IMR-90 (cell line): Measurements from ENCODE around the gene IL11. TPM values are rescaled to one million over a fixed set of nuclear protein-coding genes. Genes with fewer than 3 reads are reported as not detected.
A peak's percentile ranks its signal among the peaks of the same experiment; 100 is the strongest.

ENCODE experiments used
- ATAC-seq: fragments of 200-7000 bp; cut with Tn5 transposase; 2 replicates; pipeline ENCODE4 v1.9.1; 2020; ENCODE audit warnings: low read depth, mild to moderate bottlenecking, moderate library complexity
- BruUV-seq: library from RNA; stranded (reverse); fragments of 400-500 nt; replicated peaks from 2 replicates; lab custom pipeline; 2021; lab: Mats Ljungman, UMichigan
- CTCF ChIA-PET: fragments of 300-600 bp; formaldehyde crosslinking; extraction: SDS; loops from one replicate; lab custom pipeline; 2021; ENCODE audit warnings: antibody characterized with exemption; lab: Yijun Ruan, JAX
- POLR2A ChIA-PET: fragments of 300-600 bp; sonication (Branson Sonifier 250); formaldehyde crosslinking; loops from one replicate; lab custom pipeline; 2022; ENCODE audit warnings: antibody characterized with exemption; ENCODE audit not compliant: unreplicated experiment; lab: Charles Lee
- DNase-seq: peaks from one replicate; pipeline ENCODE4 v3.0.0; 2013
- H2AFZ ChIP-seq: replicated peaks from 2 replicates; pipeline ENCODE3; 2013; ENCODE audit warnings: low read length, mild to moderate bottlenecking; ENCODE audit not compliant: poor library complexity
- H2AK5ac ChIP-seq: 2 replicates; pipeline ENCODE4 v1.6.1; 2013; ENCODE audit warnings: low read depth, low read length, inconsistent platforms
- H2AK9ac ChIP-seq: replicated peaks from 2 replicates; pipeline ENCODE3; 2013; ENCODE audit warnings: mild to moderate bottlenecking, low read depth, low read length, moderate library complexity; ENCODE audit not compliant: poor library complexity
- H2BK120ac ChIP-seq: 2 replicates; pipeline ENCODE4 v1.6.1; 2013; ENCODE audit warnings: low read depth, low read length, inconsistent platforms
- H2BK15ac ChIP-seq: 3 replicates; pipeline ENCODE4 v1.6.1; 2013; ENCODE audit warnings: low read depth, low read length, inconsistent platforms
- H2BK20ac ChIP-seq: 2 replicates; pipeline ENCODE4 v1.6.1; 2013; ENCODE audit warnings: low read depth, mild to moderate bottlenecking, inconsistent platforms, low read length, moderate library complexity
- H2BK5ac ChIP-seq: 2 replicates; pipeline ENCODE4 v1.6.1; 2013; ENCODE audit warnings: mild to moderate bottlenecking, low read depth, low read length, inconsistent platforms; ENCODE audit not compliant: poor library complexity, severe bottlenecking
- H3K14ac ChIP-seq: replicated peaks from 2 replicates; pipeline ENCODE4 v1.6.1; 2013; ENCODE audit warnings: low read depth, low read length, inconsistent platforms
- H3K18ac ChIP-seq: 2 replicates; pipeline ENCODE4 v1.6.1; 2013; ENCODE audit warnings: low read depth, low read length, control low read depth
- H3K23ac ChIP-seq: 2 replicates; pipeline ENCODE4 v1.6.1; 2013; ENCODE audit warnings: low read depth, low read length, inconsistent platforms
- H3K27ac ChIP-seq: 2 replicates; pipeline ENCODE4 v1.5.1; 2013; ENCODE audit warnings: mild to moderate bottlenecking, control low read depth, low read length; ENCODE audit not compliant: insufficient read depth
- H3K27me3 ChIP-seq: 2 replicates; pipeline ENCODE4 v1.6.1; 2013; ENCODE audit warnings: low read length; ENCODE audit not compliant: control insufficient read depth, insufficient read depth
- H3K36me3 ChIP-seq: 2 replicates; pipeline ENCODE4 v1.6.1; 2013; ENCODE audit warnings: low read length, mixed read lengths; ENCODE audit not compliant: control insufficient read depth, insufficient read depth
- H3K4ac ChIP-seq: 2 replicates; pipeline ENCODE4 v1.6.1; 2013; ENCODE audit warnings: low read depth, low read length, inconsistent platforms
- H3K4me1 ChIP-seq: 2 replicates; pipeline ENCODE4 v1.6.1; 2013; ENCODE audit warnings: low read length, mixed read lengths; ENCODE audit not compliant: control insufficient read depth, insufficient read depth
- H3K4me2 ChIP-seq: 2 replicates; pipeline ENCODE4 v1.6.1; 2013; ENCODE audit warnings: low read depth, mild to moderate bottlenecking, control low read depth, low read length, moderate library complexity
- H3K4me3 ChIP-seq: 2 replicates; pipeline ENCODE4 v1.5.1; 2013; ENCODE audit warnings: low read depth, mild to moderate bottlenecking, control low read depth, low read length, moderate library complexity; ENCODE audit not compliant: insufficient read depth
- H3K56ac ChIP-seq: 2 replicates; pipeline ENCODE4 v1.6.1; 2013; ENCODE audit warnings: low read length, inconsistent platforms; ENCODE audit not compliant: insufficient read depth; ENCODE audit errors: extremely low read depth
- H3K79me1 ChIP-seq, 2 experiments: 2 replicates each; pipeline ENCODE4 v1.6.1; 2013; ENCODE audit warnings: low read length in 2 of 2, inconsistent platforms in 1 of 2, low read depth in 1 of 2
- H3K9ac ChIP-seq: 2 replicates; pipeline ENCODE4 v1.6.1; 2013; ENCODE audit warnings: low read depth, low read length, control low read depth
- H3K9me1 ChIP-seq: 2 replicates; pipeline ENCODE4 v1.6.1; 2013; ENCODE audit warnings: low read length, inconsistent platforms; ENCODE audit not compliant: insufficient read depth
- H3K9me3 ChIP-seq: 2 replicates; pipeline ENCODE4 v1.6.1; 2013; ENCODE audit warnings: low read length; ENCODE audit not compliant: control insufficient read depth, insufficient read depth
- H4K20me1 ChIP-seq: 2 replicates; pipeline ENCODE4 v1.6.1; 2013; ENCODE audit warnings: low read length, inconsistent platforms; ENCODE audit not compliant: insufficient read depth
- H4K5ac ChIP-seq: 2 replicates; pipeline ENCODE4 v1.6.1; 2013; ENCODE audit warnings: mild to moderate bottlenecking, low read depth, low read length, control low read depth
- H4K8ac ChIP-seq, 2 experiments: 2 replicates each; pipeline ENCODE4 v1.6.1; 2013; ENCODE audit warnings: low read depth in 2 of 2, low read length in 2 of 2, control low read depth in 1 of 2, inconsistent platforms in 1 of 2
- H4K91ac ChIP-seq: 2 replicates; pipeline ENCODE4 v1.6.1; 2013; ENCODE audit warnings: low read depth, low read length, inconsistent platforms; ENCODE audit not compliant: insufficient read depth
- CHD1 ChIP-seq: IDR thresholded peaks from 2 replicates; pipeline ENCODE4 v1.6.1; 2012; ENCODE audit warnings: low read depth, low read length, improper control_type of control experiment
- FOS ChIP-seq: fragments of 150-350 bp; IDR thresholded peaks from 2 replicates; pipeline ENCODE4 v1.6.1; 2016; ENCODE audit warnings: low read depth, low read length
- MAZ ChIP-seq: IDR thresholded peaks from 2 replicates; pipeline ENCODE4 v1.6.1; 2012; ENCODE audit warnings: low read depth, mild to moderate bottlenecking, low read length, improper control_type of control experiment, moderate library complexity, borderline replicate concordance
- MXI1 ChIP-seq: IDR thresholded peaks from 2 replicates; pipeline ENCODE4 v1.6.1; 2012; ENCODE audit warnings: low read depth, mild to moderate bottlenecking, low read length, moderate library complexity, borderline replicate concordance
- WGBS, 2 experiments: methylation state at CpG; one replicate each; pipeline versions ENCODE4 v1.1.5 to v1.1.7; 2013; ENCODE audit warnings: missing lambda C conversion rate in 2 of 2; ENCODE audit not compliant: insufficient read length in 1 of 2; ENCODE audit errors: extremely low coverage in 2 of 2; 5-methylcytosine and 5-hydroxymethylcytosine counted together
- dilution Hi-C: fragments of 300-500 bp; cut with HindIII; formaldehyde crosslinking; loops from one replicate; pipeline ENCODE4 v1.14.3; 2018; ENCODE audit warnings: low sequenced_read_pairs; ENCODE audit not compliant: unreplicated experiment
- in situ Hi-C: fragments of 300-500 bp; cut with MboI; formaldehyde crosslinking; loops from 3 replicates; pipeline ENCODE4 v1.14.3; 2019; ENCODE audit warnings: low sequenced_read_pairs, inconsistent platforms, mixed read lengths
- intact Hi-C: fragments of 100-400 bp; cut with micrococcal nuclease; formaldehyde crosslinking; loops from 2 replicates; pipeline ENCODE4 v1.10.0; 2022
- polyA plus RNA-seq, 3 experiments: library from polyadenylated mRNA; depleted of rRNA; stranded (reverse); fragments of >200 nt; gene quantifications; 2 replicates each; pipeline ENCODE4 v1.2.3, GENCODE V29; 2012; ENCODE audit warnings: low replicate concordance in 1 of 3
- total RNA-seq: library from RNA; depleted of rRNA; stranded (reverse); fragments of >200 nt; gene quantifications from 2 replicates; pipeline ENCODE4 v1.2.3, GENCODE V29; 2012

IL11 gene
- total and polyA plus RNA-seq, 2 of the 4 experiments (the other 2 are of a cell fraction), result 14.3 to 33.6 TPM

DNA sequence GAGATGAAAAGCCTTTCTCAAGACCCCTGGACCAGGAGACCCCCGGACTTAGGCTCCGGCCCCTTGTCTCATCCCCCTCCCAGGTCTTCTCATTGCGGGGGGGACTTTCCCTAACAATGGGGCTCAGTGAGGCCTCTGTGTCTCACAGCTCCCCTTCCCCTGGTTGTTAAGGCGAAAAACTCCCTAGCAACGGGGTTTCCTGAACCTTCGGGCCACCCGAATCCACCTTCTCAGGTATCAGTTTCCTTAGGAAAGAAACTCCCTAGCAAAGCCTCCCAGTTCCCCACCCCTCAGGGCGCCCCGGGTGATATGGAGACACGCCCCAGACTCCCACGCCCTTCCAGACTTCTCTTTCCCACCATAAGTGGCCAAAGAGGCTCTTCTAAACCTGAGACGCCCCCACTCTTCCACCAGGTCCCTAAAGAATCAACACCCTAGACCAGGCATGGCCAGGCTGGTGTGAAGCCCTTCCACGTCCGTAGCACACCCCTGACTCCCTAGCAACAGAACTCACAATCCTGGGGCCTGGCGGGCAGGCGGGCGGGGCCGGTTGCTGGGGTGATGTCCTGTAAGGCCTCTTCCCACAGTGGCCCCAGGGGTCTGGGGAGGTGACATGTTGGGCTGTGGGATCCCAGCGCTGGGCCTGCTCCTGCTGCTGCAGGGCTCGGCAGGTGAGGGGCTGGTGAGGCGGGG, 6.1 kb upstream of the IL11 start, which contains the start of gene TMEM190 (continued):
- TF ChIP-seq MXI1, result no peak

DNA sequence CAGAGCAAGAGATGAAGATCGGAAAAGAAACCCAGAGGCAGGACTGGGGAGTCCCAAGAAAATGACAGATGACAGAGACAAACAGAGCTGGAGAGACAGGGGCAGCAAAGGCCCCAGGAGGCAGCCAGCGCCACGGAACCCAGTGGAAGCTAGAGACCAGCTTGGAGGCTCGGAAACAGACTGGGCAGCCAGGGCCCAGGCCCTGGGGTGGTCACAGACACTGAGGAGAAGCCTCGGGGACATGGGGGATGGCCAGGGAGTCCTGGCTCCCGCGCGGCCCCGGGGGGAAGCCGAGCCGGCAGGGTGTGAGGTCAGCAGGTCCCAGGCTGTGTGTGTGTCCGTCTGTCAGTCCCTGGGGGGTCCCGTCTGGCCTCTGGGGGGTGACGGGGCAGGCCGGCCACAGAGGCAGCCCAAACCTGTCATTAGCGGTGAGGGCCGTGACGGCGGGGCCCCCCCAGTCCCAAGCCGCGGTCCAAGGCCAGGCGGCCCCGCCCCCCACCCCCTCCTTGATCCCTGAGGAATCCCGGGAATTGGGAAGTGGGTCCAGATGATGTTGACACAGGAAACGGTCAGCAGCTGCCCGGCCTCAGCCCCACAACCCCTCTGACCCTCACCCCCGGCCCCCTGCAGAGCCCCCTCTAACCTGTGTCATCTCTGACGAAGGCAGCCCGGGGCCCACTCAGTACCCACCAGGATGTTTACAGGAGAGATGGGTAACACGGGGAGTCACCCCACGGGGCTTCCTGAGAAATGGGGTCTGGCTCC, 3.9 kb upstream of the IL11 start:
- peak overlapping the region; percentile 98 for H4K5ac ChIP-seq
- H4K91ac ChIP-seq, result peak overlapping the region; percentile 98
- peak; percentile 74 for DNase-seq
- peak overlapping the region; percentile 82 to 86 for H4K8ac ChIP-seq
- H3K36me3 ChIP-seq, result no peaks in the 10 kb centered on the region
- peak overlapping the region; percentile 72 for H3K56ac ChIP-seq
- intact Hi-C loops, result no loop called here
- peak overlapping the region; percentile 91 for H2BK120ac ChIP-seq
- H2AK5ac ChIP-seq, result peak overlapping the region; percentile 98
- H3K23ac ChIP-seq, result peak overlapping the region; percentile 94
- peak overlapping the region; percentile 95 for H2AK9ac ChIP-seq
- peak overlapping the region; percentile 58 for H3K9ac ChIP-seq
- ATAC-seq, result peak; percentile 12
- peak overlapping the region; percentile 96 for H3K4ac ChIP-seq
- peaks cover 36% of the 10 kb centered on the region for H3K4me1 ChIP-seq
- peak overlapping the region; percentile 89 for H2BK20ac ChIP-seq
- 6% methylated on average over 12 of the region's 31 CpGs; no CpG with 5 or more reads in 1 of the 2 experiments for WGBS, 2 experiments
- peaks cover 5 to 26% of the 10 kb centered on the region in 2 experiments; a peak in 3 of 4 replicates for H3K79me1 ChIP-seq
- H3K27ac ChIP-seq, result peak overlapping the region; percentile 96
- peaks cover 7% of the 10 kb centered on the region for H4K20me1 ChIP-seq
- BruUV-seq, result no TSS peak
- dilution Hi-C loops, result no loop called here
- peak overlapping the region; percentile 38 for H3K4me2 ChIP-seq
- H2BK15ac ChIP-seq, result peak overlapping the region; percentile 69; the same call in 1 of the 3 replicates
- H3K9me1 ChIP-seq, result peaks cover 13% of the 10 kb centered on the region; the same call in 1 of the 2 replicates
- H3K14ac ChIP-seq, result peak overlapping the region; percentile 95
- peak overlapping the region; percentile 93 for H2AFZ ChIP-seq
- H2BK5ac ChIP-seq, result peak overlapping the region; percentile 96
- peak; percentile 70 for TF ChIP-seq MAZ
- peak; percentile 34; the same call in 1 of the 2 replicates for TF ChIP-seq FOS
- no peak for TF ChIP-seq MXI1
- no peak for TF ChIP-seq CHD1
- POLR2A ChIA-PET, result no interaction called here
- CTCF ChIA-PET, result no interaction called here
- peak overlapping the region; percentile 91 for H3K18ac ChIP-seq
- in situ Hi-C loops, result no loop called here
- no peak overlapping the region for H3K4me3 ChIP-seq
- no peaks in the 10 kb centered on the region for H3K9me3 ChIP-seq
- H3K27me3 ChIP-seq, result no peaks in the 10 kb centered on the region
